ENCODE data around the gene FGG.

The FGG gene

GRCh38 chr4:154610582-154610981, 1.9 kb downstream of the FGG start:
- Histone ChIP-seq H3K4me3 (replicated peaks; ENCODE audit: low read depth, low read length) (no peak overlapping the region), H3K27me3 (replicated peaks; ENCODE audit: control insufficient read depth, insufficient read depth, low read length) (no peaks in the 10 kb centered on the region), H3K36me3 (ENCODE audit: control insufficient read depth, insufficient read depth, low read length) (no peaks in the 10 kb centered on the region)
- DNase-seq (ENCODE audit: extremely low read depth, insufficient read length), result no peak
- no peak for TF ChIP-seq CTCF (IDR thresholded peaks at IDR 0.05; ENCODE audit: insufficient read depth, low read length, poor library complexity, severe bottlenecking)

GRCh38 chr4:154609532-154609931, 2.9 kb downstream of the FGG start:
- no peak for TF ChIP-seq CTCF (IDR thresholded peaks at IDR 0.05; ENCODE audit: insufficient read depth, low read length, poor library complexity, severe bottlenecking)
- Histone ChIP-seq H3K4me3 (replicated peaks; ENCODE audit: low read depth, low read length) (no peak overlapping the region), H3K27me3 (replicated peaks; ENCODE audit: control insufficient read depth, insufficient read depth, low read length) (no peaks in the 10 kb centered on the region), H3K36me3 (ENCODE audit: control insufficient read depth, insufficient read depth, low read length) (no peaks in the 10 kb centered on the region)
- DNase-seq (ENCODE audit: extremely low read depth, insufficient read length), result no peak

GRCh38 chr4:154608361-154609252, 3.8 kb downstream of the FGG start:
- no peaks in the 10 kb centered on the region for H3K36me3 ChIP-seq (ENCODE audit: control insufficient read depth, insufficient read depth, low read length)
- no peak for TF ChIP-seq CTCF (IDR thresholded peaks at IDR 0.05; ENCODE audit: insufficient read depth, low read length, poor library complexity, severe bottlenecking)
- no peak overlapping the region for H3K4me3 ChIP-seq (replicated peaks; ENCODE audit: low read depth, low read length)
- H3K27me3 ChIP-seq (replicated peaks; ENCODE audit: control insufficient read depth, insufficient read depth, low read length), result no peaks in the 10 kb centered on the region
- DNase-seq (ENCODE audit: extremely low read depth, insufficient read length), result no peak

- H3K4me3 ChIP-seq (replicated peaks; ENCODE audit: low read depth, low read length), result no peak overlapping the region
These were observed 5.4 kb downstream of the FGG start for GRCh38 chr4:154606728-154607723.

More at GRCh38 chr4:154606728-154607723, 5.4 kb downstream of the FGG start:
- H3K36me3 ChIP-seq (ENCODE audit: control insufficient read depth, insufficient read depth, low read length), result no peaks in the 10 kb centered on the region
- DNase-seq (ENCODE audit: extremely low read depth, insufficient read length), result no peak
- H3K27me3 ChIP-seq (replicated peaks; ENCODE audit: control insufficient read depth, insufficient read depth, low read length), result no peaks in the 10 kb centered on the region
- TF ChIP-seq CTCF (IDR thresholded peaks at IDR 0.05; ENCODE audit: insufficient read depth, low read length, poor library complexity, severe bottlenecking), result no peak
